Tibial nerve (tissue), 4 donors: ENCODE measurements around the gene AKAP7.

Source experiments
- EP300 ChIP-seq, 2 donors: sonication (generic); formaldehyde crosslinking; IDR thresholded peaks; one replicate each; pipeline ENCODE4 v1.6.1; 2017; ENCODE audit warnings: antibody characterized with exemption in 2 of 2, mild to moderate bottlenecking in 1 of 2
- POLR2A ChIP-seq, 2 donors: fragments of 450-650 bp; IDR thresholded peaks; one replicate each; pipeline ENCODE4 v1.6.1; 2017; ENCODE audit warnings: antibody characterized with exemption in 2 of 2, mild to moderate bottlenecking in 2 of 2, moderate library complexity in 2 of 2
- TF ChIP-seq, protein P1 (sequence below), 5 experiments: fragments of 200-600 bp in 3 of 5; fragments of 450-650 bp in 2 of 5; sonication (generic) in 3 of 5; IDR thresholded peaks; one replicate each; pipeline ENCODE4 v1.5.1; 2016 to 2019; ENCODE audit warnings: antibody characterized with exemption in 5 of 5, mild to moderate bottlenecking in 3 of 5, moderate library complexity in 2 of 5

DNA sequence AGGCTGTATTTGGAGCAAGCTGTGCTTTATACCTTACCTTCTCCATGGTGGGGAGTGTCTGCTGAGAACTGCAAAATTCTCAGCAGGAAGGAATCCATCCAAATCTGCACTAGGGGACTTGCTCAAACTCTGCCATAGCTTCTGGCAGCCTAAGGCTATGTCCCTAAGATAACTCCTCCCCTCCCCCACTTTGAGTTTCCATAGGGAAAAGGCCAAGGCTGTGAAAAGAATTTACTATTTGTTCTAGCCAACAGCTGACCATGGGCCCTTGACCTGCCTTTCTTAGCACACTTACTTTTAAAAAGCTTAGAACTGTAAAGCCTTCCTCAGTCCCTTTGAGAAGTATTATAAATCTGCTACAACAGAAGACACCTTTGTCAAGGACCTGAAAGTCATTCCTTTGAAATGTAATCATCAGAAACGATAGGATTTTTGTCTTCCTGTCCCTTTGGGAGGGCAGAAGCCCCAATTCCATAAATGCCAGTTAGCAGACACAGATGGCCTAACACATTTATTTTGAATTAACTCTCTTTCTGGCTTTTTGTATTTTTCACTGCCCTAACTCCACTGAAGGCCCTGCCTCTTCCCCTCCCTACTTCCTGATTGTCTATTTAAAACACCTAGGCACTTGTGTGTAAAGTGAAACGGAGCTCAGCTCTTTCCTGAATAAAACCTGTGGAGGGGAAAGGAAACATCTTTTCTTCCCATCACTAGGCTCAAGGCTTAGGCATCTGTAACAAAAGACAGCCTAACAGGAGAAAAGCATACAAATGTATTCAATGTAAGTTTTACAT, 157.1 kb downstream of the AKAP7 start:
- TF ChIP-seq, protein P1, sequence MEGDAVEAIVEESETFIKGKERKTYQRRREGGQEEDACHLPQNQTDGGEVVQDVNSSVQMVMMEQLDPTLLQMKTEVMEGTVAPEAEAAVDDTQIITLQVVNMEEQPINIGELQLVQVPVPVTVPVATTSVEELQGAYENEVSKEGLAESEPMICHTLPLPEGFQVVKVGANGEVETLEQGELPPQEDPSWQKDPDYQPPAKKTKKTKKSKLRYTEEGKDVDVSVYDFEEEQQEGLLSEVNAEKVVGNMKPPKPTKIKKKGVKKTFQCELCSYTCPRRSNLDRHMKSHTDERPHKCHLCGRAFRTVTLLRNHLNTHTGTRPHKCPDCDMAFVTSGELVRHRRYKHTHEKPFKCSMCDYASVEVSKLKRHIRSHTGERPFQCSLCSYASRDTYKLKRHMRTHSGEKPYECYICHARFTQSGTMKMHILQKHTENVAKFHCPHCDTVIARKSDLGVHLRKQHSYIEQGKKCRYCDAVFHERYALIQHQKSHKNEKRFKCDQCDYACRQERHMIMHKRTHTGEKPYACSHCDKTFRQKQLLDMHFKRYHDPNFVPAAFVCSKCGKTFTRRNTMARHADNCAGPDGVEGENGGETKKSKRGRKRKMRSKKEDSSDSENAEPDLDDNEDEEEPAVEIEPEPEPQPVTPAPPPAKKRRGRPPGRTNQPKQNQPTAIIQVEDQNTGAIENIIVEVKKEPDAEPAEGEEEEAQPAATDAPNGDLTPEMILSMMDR (IDR thresholded peaks at IDR 0.05) = no peak
- TF ChIP-seq POLR2A (IDR thresholded peaks at IDR 0.05) (no peak), EP300 (IDR thresholded peaks at IDR 0.05) (no peak)
